GM19025 (cell line): ENCODE measurements around the gene MAZ.
"Not testable (repeated sequence)": the region's sequence is repeated elsewhere in the genome, so short reads cannot be mapped to it uniquely, and the experiment has no call there.

ENCODE experiments used
- ATAC-seq: cut with Tn5 transposase; IDR thresholded peaks from one replicate; pipeline ENCODE4 v1.9.1; 2021; ENCODE audit warnings: mild to moderate bottlenecking, low read depth, moderate library complexity; ENCODE audit not compliant: unreplicated experiment

Gene MAZ

DNA sequence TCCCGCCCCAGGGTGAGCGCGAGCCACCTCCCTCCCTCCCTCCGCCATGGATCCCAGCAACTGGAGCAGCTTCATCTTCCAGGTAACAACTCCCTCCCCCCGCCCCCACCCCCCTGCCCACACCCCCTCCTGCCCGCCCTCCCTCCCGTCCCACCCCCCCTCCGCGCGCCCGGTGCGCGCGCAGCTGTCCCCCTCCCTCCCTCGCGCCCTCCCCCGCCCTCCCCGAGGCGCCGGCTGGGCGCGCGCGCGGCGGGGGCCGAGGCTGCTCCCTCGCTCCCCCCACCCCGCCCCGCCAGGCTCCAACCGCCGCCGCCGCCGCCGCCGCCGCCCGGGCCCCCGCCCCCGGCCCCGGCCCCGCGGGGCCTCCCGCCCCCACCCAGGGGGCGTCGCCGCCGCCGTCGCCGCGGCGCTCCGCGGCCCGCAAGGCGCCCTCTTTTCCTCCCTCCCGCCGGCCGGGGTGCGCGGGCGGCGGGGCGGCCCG lies at the start of gene MAZ:
Gene MAZ (plus strand): TSS at position 431 of the 481 bp plus-strand sequence. CDS start 173 bp downstream, outside the sequence.
- ATAC-seq: no peak

DNA sequence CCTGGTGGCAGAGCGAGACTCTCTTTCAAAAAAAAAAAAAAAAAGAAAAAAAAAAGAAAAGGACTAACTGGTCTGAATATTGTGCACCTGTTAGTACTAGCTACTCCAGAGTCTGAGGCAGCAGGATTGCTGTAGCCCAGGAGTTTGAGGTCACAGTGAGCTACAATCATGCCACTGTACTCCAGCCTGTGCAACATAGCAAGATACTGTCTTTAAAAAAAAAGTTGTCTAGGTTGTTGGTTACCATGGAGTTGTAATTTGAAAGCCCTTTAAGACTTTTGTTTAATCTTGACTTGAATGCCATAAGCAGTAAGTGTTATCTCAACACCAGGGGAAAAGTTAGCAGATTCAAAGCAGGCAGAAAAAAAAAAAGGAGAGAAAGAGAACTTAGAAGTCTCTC lies 49.7 kb upstream of the MAZ start:
- ATAC-seq: no peak

DNA sequence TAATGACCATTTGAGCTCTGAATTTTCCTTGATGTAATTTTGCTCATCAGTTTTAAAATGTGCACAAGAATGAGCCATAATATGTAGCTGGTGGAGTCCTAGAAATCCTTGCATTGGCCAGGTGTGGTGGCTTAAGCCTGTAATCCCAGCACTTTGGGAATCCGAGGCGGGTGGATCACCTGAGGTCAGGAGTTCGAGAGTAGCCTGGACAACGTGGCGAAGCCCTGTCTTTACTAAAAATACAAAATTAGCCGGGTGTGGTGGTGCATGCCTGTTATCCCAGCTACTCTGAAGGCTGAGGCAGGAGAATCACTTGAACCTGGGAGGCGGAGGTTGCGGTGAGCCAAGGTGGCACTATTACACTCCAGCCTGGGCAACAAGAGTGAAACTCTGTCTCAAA lies 49.2 kb upstream of the MAZ start:
- ATAC-seq: not testable (repeated sequence)

- no peak for ATAC-seq
These were observed 48.3 kb upstream of the MAZ start for GRCh38 chr16:29757950-29758466.

GRCh38 chr16:29760567-29761279 lies 45.6 kb upstream of the MAZ start:
- ATAC-seq: no peak

DNA sequence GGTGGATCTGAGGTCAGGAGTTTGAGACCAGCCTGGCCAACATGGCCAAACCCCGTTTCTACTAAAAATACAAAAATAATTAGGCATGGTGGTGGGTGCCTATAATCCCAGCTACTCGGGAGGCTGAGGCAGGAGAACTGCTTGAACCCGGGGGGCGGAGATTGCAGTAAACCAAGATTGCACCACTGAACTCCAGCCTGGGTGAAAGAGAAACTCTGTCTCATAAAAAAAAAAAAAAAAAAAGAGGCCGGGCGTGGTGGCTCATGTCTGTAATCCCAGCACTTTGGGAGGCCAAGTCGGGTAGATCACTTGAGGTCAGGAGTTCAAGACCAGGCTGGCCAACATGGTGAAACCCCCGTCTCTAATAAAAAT lies 45.1 kb upstream of the MAZ start:
- not testable (repeated sequence) for ATAC-seq

- ATAC-seq: no peak
These were observed 44.4 kb upstream of the MAZ start for GRCh38 chr16:29761882-29762281.

DNA sequence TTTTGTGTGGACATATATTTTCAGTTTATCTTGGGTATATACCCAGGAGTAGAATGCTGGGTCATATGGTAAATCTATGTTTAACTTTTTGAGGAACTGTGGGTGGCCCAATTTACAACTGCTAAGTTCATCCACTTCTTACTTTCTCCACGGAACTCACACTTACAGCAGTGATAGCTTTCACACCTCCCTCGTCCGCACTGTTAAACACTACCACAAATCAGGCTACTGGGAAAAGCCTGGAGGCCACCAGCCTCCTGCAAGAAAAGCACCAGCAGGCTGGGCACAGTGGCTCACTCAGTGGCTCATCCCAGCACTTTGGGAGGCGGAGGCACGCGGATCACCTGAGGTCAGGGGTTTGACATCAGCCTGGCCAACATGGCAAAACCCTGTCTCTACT lies 43.0 kb upstream of the MAZ start:
- no peak for ATAC-seq

DNA sequence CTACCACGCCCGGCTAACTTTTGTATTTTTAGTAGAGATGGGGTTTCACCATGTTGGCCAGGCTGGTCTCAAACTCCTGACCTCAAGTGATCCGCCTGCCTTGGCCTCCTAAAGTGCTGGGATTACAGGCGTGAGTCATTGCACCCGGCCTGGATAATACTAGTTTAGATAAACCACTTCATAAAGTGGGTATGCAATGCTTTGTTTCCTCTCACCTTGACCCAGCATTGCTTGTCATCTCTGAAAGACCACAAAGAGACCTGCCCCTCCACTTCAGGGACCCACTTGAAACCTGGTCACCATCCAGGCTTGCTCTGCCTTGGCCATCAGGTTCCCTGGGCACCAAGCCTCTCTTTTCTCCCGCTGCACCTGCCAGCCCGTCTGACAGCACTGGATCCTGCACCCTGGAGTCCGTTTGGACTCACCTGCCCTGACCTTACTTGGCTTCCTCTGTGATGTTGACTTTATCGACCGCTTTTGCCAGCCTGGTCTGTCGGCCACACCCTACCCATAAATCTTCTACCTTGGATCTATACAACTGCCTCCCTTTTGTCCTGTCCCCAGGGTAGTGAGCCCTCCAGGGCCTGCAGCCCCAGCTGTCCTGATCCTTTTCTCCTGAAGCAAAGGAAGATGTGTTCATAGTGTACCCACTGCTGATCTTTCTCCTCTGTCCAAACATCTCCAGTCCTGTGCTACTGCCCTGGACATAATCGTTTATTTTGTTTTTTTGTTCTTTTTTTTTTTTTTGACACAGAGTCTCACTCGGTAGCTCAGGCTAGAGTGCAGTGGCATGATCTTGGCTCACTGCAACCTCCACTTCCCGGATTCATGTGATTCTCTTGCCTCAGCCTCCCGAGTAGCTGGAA lies 40.9 kb upstream of the MAZ start:
- no peak for ATAC-seq

GRCh38 chr16:29766571-29766970 lies 39.8 kb upstream of the MAZ start:
- no peak for ATAC-seq

DNA sequence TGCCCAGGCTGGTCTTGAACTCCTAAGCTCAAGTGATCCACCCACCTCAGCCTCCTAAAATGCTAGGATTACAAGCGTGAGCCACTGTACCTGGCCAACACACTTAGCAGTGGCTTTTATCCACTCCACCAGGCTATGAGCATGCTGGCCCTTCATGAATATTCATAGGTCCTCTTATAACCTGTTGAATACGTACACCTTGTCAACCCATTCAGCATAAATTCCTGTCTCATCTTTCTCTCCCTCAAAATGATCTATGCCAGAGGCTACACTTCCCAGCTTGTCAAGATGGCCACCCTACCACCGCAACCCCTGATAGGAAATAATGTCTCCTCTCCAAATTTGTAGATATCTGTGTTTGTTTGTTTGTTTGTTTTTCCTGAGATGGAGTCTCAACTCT lies 39.3 kb upstream of the MAZ start:
- ATAC-seq: no peak

DNA sequence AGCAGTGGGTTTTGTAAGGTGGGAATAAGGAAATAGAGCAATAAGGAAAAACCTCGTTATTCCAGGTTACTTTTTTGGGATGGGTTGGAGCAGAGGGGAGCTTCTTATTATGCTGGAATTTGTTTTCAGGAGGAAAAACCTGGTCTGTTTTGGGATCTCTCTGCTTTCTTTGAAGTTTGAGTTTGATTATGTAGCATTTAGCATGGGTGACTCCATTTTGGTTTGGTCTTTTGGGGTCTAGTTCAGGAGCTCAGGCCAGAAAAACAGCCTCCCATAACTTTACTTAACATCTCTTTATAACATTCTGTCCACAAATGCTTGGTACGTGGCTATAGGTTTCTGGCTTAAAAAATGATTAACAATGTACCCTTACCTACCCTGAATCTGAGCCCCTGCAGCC lies 36.8 kb upstream of the MAZ start:
- ATAC-seq: no peak

GRCh38 chr16:29770250-29770929 lies 35.9 kb upstream of the MAZ start:
- no peak for ATAC-seq

- not testable (repeated sequence) for ATAC-seq
These were observed 34.0 kb upstream of the MAZ start for GRCh38 chr16:29772330-29772729.

- no peak for ATAC-seq
These were observed 31.6 kb upstream of the MAZ start for GRCh38 chr16:29774730-29775129.

- no peak for ATAC-seq
These were observed 30.5 kb upstream of the MAZ start for GRCh38 chr16:29775742-29776408.

DNA sequence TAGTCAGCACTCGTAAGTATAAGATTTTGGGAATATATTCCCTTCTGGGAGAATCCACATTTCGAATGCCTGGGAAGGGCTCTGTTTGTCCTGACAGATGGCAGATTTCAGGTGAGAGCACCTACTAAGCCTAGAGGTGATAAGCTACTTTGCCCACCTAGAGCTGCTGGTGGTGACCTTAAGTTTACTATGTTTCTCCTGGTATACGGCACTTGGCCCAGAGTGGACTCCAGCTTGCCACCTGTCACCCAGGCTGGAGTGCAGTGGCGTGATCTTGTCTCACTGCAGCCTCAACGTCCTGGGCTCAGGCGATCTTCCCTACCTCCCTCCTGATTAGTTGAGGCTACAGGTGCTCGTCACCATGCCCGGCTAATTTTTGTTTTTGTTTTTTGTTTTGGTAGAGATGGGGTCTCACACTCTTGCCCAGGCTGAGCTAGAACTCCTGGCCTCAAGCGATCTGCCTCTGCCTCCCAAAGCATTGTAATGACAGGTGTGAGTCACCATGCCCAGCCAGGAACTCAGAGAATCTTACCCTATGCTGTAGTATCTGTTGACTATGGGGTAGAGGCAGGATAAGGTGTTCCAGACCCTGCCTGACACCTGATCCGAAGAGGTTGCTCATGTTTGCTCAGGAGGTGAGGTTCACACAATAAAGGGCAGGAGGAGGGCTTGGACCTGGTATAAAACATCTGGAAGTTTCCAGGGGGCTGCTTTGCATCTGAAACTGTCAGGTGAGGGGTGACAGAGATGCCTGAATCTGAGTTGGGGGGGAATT lies 28.6 kb upstream of the MAZ start, which contains the start of gene ZG16:
Gene ZG16 (plus strand): TSS at position 681 of the 775 bp plus-strand sequence. CDS start 1,011 bp downstream, outside the sequence.
- no peak for ATAC-seq

DNA sequence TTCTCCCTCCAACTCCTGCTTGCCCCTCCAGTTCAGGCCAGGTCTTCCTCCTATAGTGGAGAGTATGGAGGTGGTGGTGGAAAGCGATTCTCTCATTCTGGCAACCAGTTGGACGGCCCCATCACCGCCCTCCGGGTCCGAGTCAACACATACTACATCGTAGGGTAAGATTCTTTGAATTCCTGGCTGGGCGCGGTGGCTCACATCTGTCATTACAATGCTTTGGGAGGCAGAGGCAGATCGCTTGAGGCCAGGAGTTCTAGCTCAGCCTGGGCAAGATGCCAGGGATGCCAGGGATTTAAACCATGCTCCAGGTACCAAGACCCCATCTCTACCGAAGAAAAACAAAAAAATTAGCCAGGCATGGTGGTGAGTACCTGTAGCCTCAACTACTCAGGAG lies 26.9 kb upstream of the MAZ start:
- no peak for ATAC-seq
